GM12892 (cell line): ENCODE measurements around the gene CA12.

Experiments
- POLR2A ChIP-seq: IDR thresholded peaks from 2 replicates; pipeline ENCODE4 v1.6.1; 2011; ENCODE audit warnings: low read depth, low read length, control low read depth
- POLR2AphosphoS5 ChIP-seq: IDR thresholded peaks from 2 replicates; pipeline ENCODE4 v1.6.1; 2011; ENCODE audit warnings: low read depth, low read length, control low read depth
- TAF1 ChIP-seq: IDR thresholded peaks from 2 replicates; pipeline ENCODE4 v1.6.1; 2011; ENCODE audit warnings: low read depth, mild to moderate bottlenecking, control low read depth, low read length, borderline replicate concordance

DNA sequence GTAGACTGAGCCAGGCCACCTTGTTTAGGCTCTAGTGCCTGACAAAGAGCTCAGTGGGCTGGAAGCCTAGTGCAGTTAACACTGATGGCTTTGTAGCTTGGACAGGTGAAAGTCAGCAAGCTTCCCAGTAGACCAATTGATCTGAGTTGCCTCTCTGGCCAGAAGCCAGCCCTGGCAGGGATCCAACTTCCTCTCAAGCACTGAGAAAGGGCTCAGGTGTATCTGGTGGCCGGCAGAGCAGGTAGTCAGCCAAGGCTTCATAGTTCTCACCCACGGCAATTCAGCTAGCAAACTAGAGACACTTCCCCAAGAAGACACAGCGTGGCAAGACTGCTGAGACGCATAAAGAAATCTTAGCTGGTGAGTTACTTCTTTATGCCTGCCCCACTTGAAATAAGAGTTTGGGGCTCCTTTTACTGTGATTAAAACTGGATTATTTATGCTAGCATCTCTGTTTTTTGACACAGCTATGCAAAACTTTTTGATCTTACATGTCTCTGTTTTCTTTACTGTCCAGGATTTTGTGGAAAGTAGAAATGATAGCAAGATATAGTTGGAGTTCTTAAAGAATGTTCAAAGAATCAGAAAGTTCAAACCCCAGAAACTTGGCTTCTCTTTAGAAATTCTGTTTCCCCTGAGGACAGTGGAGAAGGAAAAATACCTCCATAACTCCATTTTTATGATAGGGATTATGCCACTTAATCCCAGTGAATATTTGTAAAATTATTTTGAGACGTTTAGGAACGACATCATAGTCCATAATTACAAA is 8.4 kb upstream of the CA12 start:
- TF ChIP-seq POLR2A, result no peak
- no peak for TF ChIP-seq TAF1
- TF ChIP-seq POLR2AphosphoS5, result no peak
